GM21717 (cell line): ENCODE results near the gene ADGRE2.
"Not testable (repeated sequence)": the region's sequence is repeated elsewhere in the genome, so short reads cannot be mapped to it uniquely, and the experiment has no call there.

Experiments used
- ATAC-seq: cut with Tn5 transposase; IDR thresholded peaks from one replicate; pipeline ENCODE4 v1.9.1; 2021; ENCODE audit warnings: mild to moderate bottlenecking, moderate library complexity; ENCODE audit not compliant: unreplicated experiment

The ADGRE2 gene

DNA sequence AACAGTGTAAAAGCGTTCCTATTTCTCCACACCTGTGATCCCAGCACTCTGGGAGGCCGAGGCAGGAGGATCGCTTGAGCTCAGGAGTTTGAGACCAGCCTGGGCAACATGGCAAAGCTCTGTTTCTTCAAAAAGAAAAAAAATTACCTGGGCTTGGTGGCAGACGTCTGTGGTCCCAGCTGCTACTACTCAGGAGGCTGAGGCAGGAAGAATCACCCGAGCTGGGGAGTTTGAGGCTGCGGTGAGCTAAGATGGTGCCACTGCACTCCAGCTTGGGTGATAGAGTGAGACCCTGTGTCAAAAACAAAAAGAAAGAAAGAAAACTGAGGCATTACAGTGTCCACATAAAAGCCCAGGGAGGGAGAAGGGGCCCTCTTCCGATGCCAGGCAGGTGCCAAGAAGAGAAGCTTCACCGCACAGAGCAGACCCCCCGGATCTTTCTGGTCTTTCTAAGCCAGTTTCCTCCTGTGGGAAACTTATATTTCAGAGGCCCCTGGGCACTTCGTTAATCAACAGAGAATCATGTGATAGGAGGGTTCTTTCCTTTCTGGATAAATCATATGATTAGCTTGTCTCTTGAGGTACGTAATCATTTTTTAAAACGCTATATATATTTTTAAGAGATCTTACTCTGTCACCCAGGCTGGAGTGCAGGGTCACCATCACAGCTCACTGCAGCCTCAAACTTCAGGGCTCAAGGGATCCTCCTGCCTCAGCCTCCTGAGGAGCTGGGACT, at the start of gene ADGRE2:
TSS of gene ADGRE2 (minus strand) at position 451 of the 736 bp plus-strand sequence. CDS start 1,804 bp downstream, outside the sequence.
- ATAC-seq: not testable (repeated sequence)

DNA sequence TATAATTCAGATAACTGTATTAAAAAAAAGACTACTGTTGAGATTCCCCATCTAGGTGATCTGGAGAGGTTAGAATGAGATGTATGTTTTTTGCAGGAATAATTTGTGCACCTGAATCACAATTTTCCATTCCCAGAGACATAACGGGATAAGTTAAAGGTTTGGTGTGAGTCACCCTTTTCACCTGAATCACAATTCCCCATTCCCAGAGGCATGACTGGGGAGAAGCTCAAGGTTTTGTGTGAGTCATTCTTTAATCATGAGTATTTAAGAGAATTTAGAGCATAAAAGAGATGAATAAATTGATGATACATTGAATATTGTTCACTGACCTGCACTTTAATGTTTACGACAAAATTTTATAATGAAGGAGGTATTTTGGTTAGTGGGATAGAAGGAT, 47.6 kb upstream of the ADGRE2 start:
- no peak for ATAC-seq

DNA sequence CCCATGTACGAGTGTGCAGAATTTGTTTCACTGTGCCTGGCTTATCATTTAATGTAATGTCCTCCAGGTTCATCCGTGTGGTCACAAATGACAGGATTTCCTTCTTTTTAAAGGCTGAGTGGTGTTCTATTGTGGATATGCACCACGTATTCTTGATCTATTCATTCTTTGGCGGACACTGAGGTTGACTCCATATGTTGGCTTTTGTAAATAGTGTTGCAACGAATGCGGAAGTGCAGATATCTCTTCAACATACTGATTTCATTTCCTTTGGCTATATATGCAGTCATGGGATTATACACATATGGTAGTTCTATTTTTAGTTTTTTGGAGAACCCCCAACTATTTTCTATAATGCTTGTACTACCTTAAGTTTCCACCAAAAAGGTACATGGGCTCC, 43.6 kb upstream of the ADGRE2 start:
- no peak for ATAC-seq

DNA sequence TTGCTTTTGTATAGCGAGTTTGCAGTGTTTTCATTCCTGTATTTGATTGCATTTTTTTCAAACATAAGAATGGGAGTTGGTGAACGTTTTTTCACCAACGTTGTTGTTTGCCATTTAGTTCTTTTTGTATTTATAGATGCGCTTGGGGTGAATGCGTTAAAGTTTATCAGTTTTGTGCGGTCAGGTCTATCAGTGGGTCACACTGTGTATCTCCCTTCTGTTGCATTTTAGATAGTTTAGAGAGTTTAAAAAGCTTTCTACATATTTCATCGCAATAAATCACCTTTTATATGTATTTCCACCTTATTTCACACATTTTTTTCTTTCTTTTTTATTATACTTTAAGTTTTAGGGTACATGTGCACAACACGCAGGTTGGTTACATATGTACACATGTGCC, 40.2 kb upstream of the ADGRE2 start:
- ATAC-seq: no peak

DNA sequence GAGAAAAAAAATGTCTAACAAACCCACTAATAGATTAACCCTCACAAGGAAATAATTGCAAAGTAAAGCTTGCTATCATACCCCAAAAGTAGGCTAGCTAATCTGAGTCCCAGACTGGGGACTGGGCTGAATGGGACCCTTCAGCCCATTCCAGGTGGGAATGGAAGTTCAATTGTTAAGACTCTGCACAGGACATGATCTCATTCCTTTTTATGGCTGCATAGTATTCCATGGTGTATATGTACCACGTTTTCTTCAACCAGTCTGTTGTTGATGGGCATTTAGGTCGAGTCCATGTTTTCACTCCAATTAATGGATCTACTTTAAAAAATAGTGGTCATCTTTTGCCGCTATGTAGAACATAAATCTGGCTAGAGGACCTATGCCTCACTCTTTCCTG, 38.7 kb upstream of the ADGRE2 start:
- no peak for ATAC-seq

DNA sequence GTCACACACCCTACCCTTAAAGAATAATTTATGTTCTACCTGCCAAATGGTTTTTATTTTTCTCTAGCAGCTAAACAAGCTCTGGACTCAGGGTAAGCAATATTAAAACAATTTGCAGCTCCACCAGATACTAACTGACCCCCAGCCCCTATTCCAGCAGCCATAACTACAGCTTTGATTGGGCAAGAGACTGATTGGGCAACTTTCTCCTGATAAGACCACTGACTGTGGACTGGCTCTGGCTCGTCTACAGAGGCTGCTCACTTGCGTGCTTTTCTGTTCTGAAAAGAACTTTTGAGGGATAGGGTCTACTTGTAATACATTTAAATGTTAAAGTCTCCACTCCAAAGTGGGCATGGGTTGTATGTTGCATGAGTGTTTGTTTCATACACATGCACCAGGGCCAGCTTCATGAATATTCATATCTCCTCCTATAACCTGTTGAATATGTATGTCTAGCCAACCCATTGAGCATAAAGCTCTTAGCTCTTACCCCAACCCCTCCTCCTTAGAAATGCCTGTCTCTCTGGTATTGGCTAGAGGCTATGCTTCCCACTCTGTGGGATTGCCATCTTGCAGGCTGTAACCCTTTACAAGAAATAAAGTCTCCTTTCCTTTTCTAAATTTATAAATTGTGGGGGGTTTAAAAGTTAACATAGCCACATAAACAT, 36.8 kb upstream of the ADGRE2 start:
- no peak for ATAC-seq

DNA sequence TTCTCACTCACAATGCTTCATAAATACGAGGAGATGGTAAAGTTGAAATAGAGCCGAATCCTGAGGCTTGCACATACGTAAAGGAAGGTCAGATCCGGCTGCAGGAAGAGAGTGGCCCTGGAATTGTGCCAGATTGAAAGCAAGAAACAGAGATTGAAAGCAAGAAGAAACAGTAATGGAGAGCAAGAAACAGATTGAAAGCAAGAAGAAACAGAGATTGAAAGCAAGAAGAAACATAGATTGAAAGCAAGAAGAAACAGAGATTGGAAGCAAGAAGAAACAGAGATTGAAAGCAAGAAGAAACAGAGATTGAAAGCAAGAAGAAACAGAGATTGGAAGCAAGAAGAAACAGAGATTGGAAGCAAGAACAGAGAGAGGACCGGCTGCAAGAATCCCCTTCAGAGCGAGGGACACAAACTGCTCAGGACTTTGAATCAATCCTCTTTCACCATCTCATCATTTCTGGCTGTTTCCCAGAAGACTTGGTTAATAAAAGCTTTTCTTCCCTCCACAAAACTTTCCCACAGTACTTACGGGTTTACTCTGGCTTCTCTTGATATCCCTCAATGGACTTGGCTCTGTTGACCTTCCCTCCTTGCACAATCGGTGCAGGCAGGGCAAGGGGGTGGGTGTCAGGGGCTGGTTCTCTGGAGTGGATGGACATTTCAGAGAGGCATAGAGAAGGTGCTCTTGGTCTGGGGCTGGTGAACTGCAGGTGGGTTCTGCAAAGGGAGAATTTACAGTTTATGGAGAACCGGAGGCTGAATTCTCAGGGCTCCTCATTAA, 31.1 kb upstream of the ADGRE2 start:
- ATAC-seq: no peak

DNA sequence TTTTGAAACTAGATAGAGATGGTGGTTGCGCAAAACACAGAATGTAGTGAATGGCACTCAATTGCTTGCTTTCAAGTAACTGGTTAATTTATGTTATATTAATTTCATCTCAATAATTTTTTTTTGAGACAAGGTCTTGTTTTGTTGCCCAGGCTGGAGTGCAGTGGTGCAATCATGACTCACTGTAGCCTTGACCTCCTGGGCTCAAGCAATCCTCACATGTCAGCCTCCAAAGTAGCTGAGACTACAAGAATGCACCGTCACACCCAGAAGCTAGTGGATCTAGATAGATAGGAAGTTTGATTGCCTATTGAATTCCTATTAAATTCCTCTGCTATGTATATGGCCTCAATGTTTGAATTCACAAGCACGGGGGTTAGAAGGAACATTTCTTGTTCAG, 26.4 kb upstream of the ADGRE2 start:
- no peak for ATAC-seq

DNA sequence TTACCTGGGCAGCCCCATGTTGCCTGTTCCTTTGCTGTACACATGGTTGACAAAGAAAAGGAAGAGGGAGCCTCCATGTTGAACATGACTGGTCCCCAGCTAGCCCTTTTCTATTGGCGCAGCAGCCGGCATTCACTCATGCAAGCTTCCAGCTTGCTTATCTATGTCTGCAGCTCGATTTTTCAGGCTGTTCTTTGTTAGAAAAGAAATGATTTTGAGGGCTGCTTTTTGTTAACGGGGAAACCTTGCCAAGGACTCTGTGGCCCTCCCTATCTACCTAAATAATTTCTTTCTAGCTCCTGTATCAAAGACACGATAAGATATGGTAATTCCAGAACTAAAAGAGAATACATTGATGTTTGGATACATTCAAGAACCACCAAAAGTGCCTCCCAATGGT, 20.4 kb upstream of the ADGRE2 start:
- no peak for ATAC-seq

DNA sequence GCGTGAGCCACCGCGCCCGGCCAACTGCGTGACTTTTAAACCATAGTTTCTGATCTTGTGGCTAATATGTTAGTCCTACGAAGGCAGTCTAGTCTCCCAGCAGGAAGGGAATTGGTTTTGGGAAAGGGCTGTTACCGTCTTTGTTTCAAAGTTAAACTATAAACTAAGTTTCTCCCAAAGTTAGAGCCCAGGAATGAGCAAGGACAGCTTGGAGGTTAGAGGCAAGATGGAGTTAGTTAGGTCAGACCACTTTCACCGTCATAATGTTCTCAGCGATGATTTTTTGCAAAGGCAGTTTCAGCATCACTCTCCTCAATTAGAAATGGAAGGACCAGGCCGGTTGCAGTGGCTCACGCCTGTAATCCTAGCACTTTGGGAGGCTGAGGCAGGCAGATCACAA, 17.7 kb upstream of the ADGRE2 start:
- no peak for ATAC-seq

DNA sequence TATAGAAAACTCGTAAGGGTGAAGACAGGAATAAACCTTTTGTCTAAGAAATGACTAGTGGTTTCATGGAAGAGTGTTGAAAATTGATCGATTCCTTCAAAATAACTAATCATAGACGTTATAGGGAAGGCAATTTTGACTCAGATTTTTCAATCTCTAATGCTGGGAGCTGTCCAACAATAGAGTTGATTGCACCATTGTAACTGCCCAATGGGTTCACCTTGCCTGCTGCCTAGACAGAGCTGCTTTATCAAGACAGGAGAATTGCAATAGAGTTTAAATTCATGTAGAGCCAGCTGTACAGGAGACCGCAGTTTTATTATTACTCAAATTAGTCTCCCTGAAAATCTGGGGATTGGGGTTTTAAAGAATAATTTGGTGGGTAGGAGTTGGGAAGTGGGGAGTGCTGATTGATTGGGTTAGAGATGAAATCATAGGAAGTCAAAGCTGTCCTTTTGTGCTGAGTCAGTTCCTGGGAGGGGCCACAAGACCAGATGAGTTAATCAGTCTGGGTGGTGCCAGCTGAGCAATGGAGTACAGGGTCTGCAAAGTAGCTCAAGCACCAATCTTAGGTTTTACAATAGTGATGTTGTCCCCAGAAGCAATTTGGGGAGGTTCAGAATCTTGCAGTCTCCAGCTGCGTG, 16.8 kb upstream of the ADGRE2 start:
- ATAC-seq: no peak

DNA sequence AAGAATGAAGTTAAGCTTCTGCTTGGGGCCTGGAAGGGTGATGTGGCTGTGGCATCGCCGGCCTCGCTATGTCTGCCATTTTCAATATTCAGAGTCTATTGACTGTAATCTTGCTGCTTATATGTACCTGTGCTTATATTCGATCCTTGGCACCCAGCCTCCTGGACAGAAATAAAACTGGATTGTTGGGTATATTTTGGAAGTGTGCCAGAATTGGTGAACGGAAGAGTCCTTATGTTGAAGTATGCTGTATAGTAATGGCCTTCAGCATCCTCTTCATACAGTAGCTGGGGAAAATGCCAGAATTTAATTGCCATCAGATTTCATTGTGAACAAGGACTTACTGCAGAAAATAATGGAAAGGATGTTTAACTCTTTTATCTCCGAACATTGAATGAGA, 13.9 kb upstream of the ADGRE2 start:
- not testable (repeated sequence) for ATAC-seq

DNA sequence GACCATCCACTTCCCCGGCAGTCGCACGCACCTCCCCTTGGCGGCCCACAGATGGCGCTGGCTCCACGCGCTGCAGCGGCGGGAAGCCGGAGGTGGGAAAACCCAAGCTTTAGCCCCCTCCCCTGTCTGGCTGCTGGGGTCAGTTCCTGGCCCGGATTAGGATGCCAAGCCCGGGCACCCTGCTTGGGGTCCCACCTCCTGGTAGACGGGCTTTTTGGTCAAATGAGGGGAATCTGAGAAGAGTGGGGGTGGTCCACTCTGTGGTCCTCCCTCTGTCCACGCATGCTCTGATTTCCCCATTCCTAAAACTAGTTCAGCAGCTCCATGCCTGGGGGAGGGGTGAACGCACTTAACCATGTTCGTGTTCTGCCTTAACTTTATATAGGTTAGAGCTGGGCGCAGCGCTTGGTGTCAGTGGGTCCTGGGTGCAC, 8.1 kb upstream of the ADGRE2 start:
- no peak for ATAC-seq

DNA sequence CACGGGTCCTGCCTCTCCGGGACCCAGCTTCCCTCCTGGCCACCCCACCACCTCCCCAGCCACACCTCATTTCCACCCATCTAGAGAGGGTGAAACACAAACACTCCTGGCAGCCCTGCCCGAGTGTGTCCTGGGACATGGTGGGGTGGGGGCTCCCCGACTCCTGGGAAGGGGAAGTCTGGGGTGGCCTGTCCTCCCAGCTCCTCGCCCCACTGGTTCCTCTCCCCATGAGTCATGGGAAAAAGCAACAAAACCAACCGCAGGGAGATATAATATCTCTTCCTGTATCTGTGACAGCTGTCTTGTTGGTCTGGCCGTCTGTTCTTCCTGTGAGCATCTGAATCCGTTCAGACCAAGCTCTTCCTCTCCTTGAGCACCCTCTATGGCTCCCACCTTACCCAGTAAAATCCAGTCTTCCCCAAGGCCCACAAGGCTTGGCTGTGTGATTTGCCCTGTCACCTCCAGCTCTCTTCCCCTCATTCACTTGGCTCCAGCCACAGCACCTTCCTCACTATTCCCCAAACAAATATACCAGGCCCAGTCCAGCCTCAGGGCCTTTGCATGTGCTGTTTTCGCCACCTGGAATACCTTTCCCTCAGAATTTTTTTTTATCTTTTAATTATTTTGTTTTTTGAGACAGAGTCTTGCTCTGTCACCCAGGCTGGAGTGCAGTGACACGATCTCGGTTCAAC, 6.9 kb upstream of the ADGRE2 start:
- not testable (repeated sequence) for ATAC-seq

DNA sequence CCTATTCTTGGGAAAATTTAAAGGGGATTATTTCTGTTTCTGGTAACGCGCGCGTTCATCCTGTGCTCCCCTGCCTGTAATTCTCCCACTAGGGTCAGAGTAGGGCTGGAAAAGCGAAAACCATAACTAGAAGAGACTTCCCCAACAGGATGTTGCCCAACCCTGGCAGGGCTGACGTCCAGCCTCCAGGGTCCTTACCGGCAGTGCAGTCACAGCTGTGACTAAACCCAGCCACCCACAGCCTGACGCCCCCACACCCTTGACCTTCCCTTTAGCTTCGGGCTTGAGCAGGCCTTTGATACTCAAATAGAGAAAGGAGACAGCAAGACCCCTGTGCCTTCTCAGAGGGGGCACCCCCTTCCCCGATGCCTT, 6.4 kb upstream of the ADGRE2 start:
- ATAC-seq: not testable (repeated sequence)

DNA sequence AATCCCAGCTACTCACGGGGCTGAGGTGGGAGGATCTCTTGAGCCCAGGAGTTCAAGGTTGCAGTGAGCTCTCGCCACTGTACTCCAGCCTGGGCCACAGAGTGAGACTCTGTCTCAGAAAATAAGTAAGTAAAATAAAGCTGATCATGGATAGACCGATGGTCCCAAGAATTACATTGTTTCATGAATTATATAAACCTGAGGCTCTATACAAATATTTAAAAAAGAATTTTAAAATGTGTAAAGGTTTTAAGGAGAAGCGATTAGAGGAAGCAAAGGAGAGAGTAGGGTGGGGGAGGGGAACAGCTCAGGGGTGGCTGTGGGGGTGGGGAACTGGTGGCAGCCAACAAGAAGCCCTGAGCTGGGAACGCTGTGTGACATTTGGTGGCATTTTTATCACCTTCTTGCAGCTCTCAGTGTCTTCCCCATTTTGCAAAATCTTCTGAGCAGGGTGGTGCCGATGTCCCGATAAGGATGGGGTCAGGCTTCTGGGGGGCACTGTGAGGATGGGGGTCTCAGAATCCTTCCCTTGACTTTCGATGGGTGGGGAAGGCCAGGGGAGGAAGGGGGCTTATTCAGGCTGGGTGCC, 5.1 kb upstream of the ADGRE2 start:
- not testable (repeated sequence) for ATAC-seq

DNA sequence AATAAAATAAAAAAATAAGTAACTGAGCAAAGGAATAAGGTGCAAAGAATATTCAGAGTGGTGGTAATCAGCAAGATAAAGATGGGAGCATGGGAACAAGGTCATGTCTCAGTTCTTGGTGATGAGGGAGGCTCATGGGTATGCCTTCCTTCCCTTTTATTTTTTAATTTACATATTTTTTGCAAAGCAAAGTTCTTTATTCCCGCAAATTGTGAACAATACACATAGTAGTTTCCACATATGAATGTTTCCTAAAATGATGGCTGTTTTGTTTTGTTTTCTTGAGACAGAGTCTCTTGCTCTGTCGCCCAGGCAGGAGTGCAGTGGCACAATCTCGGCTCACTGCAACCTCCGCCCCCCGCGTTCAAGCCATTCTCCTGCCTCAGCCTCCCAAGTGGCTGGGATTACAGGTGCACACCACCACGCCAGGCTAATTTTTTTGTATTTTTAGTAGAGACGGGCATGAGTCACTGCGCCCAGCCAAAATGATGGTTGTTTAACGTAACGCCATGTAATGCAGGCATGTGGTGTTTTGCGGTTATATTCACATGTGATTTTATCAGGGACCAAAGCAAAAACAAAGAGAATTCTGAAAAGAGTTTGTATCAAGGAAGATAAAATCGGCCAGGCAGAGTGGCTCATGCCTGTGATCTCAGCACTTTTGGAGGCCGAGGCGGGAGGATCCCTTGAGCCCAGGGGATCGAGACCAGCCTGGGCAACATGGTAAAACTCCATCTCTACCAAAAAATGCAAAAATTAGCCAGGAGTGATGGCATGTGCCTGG, 4.5 kb upstream of the ADGRE2 start:
- ATAC-seq: no peak

DNA sequence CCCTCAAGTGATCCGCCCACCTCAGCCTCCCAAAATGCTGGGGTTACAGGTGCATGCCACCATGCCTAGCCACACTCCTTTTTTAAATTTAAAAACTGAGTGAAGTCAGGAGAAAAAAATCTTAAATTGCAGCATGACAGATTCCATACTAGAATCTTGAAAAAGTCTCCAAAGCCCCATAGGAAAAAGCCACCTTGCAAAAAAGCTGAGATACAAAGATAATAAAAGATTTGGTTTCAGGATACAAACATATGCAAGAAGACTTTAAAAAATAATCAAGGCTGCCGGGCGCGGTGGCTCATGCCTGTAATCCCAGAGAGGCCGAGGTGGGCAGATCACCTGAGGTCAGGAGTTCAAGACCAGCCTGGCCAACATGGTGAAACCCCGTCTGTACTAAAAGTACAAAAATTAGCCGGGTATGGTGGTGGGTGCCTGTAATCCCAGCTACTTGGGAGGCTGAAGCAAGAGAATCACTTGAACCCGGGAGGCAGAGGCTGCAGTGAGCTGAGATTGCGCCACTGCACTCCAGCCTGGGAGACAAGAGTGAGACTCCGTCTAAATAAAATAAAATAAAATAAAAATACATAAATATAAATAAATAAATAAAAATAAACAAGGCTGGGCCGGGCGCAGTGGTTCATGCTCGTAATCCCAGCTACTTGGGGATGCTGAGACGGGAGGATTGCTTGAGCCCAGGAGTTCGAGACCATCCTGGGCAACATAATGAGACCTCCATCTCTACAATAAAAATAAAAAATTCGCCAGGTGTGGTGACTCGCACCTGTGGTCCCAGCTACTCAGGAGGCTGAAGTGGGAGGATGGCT, 3.6 kb upstream of the ADGRE2 start:
- not testable (repeated sequence) for ATAC-seq
